Uterus (tissue), 2 donors: ENCODE measurements around the gene TMCO4.

Experiments used
- POLR2A ChIP-seq, 2 donors: fragments of 450-650 bp; IDR thresholded peaks; one replicate each; pipeline ENCODE4 v1.6.1; 2016; ENCODE audit warnings: antibody characterized with exemption in 2 of 2, mild to moderate bottlenecking in 1 of 2, moderate library complexity in 1 of 2
- TF ChIP-seq, protein P1 (sequence below), 4 experiments: fragments of 200-600 bp in 2 of 4; fragments of 450-650 bp in 2 of 4; sonication (generic) in 2 of 4; IDR thresholded peaks; one replicate each; pipeline ENCODE4 v1.5.1; 2016 to 2019; ENCODE audit warnings: antibody characterized with exemption in 4 of 4, mild to moderate bottlenecking in 2 of 4, moderate library complexity in 1 of 4

DNA sequence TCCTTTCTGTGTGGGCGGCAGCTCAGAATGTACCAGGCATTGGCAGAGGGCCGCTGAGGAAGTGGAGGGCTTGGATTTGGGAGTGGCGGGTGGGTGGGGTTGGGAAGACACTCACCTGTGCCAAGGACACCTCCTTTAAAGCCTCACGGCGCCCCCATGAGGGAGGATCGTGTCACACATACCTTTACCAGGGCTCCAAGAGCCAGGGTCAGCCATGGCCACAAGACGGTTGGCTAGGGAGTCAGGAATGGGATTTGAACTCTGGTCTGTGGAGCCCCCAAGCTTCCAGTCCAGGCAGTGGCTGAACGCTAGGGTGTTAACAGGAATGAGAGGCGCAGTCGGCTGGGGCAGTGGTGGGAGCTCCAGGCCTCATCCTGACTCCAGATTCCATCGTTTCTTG lies 151.0 kb downstream of the TMCO4 start:
- TF ChIP-seq POLR2A (IDR thresholded peaks at IDR 0.05), result no peak
- TF ChIP-seq, protein P1, sequence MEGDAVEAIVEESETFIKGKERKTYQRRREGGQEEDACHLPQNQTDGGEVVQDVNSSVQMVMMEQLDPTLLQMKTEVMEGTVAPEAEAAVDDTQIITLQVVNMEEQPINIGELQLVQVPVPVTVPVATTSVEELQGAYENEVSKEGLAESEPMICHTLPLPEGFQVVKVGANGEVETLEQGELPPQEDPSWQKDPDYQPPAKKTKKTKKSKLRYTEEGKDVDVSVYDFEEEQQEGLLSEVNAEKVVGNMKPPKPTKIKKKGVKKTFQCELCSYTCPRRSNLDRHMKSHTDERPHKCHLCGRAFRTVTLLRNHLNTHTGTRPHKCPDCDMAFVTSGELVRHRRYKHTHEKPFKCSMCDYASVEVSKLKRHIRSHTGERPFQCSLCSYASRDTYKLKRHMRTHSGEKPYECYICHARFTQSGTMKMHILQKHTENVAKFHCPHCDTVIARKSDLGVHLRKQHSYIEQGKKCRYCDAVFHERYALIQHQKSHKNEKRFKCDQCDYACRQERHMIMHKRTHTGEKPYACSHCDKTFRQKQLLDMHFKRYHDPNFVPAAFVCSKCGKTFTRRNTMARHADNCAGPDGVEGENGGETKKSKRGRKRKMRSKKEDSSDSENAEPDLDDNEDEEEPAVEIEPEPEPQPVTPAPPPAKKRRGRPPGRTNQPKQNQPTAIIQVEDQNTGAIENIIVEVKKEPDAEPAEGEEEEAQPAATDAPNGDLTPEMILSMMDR (IDR thresholded peaks at IDR 0.05), result peak; percentile 13 to 43 (median 28)
